ENCODE results near the gene ATP9A. TPM values are rescaled to one million over a fixed set of nuclear protein-coding genes. Genes with fewer than 3 reads are reported as not detected.

Gene ATP9A
- total and polyA plus RNA-seq, 2 of the 8 experiments (the other 6 are each of a cell fraction or from before 2014, with no cell fraction given), result 5.0 to 6.4 TPM

DNA sequence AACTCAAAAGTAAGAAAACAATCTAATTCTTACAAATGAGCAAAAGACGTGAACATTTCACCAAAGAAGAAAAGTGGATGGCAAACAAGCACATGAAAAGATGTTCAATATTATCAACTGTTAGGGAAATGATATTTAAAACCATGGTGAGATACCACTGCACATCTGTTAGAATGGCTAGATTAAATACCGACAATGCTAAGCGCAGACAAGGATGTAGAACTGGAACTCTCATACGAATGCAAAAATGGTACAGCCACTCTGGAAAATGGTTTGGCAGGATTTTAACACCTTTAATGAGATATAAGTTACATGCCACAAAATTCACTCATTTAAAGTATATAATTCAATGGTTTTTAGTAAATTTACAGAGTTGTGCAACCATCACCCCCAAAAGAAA, 181.0 kb downstream of the ATP9A start (continued):
- TF ChIP-seq GTF2F1 (IDR thresholded peaks at IDR 0.05; ENCODE audit: borderline replicate concordance, low read depth, low read length) (no peak), HDAC2 (IDR thresholded peaks at IDR 0.05; ENCODE audit: borderline replicate concordance in 1 of 2, low read depth in 2 of 2, low read length in 2 of 2) (no peak)

All from H1 (cell line).